HCT116 (cell line): ENCODE data around the gene FBH1.

Source experiments
- CTCF ChIP-seq, 3 experiments: fragments of 200-600 bp in 1 of 3; sonication (generic) in 1 of 3; IDR thresholded peaks in 2 of 3; conservative IDR thresholded peaks in 1 of 3; 2 replicates each; pipeline ENCODE4 v1.5.1; 2012 to 2017; ENCODE audit warnings: low read depth in 2 of 3, low read length in 2 of 3, antibody characterized with exemption in 1 of 3, borderline replicate concordance in 1 of 3, control low read depth in 1 of 3, mild to moderate bottlenecking in 1 of 3, mixed read lengths in 1 of 3, mixed run types in 1 of 3, moderate library complexity in 1 of 3; ENCODE audit not compliant: insufficient read depth in 1 of 3
- POLR2A ChIP-seq: IDR thresholded peaks from 2 replicates; pipeline ENCODE4 v1.7.0; 2011; ENCODE audit warnings: borderline replicate concordance; ENCODE audit not compliant: insufficient read depth, insufficient read length; ENCODE audit errors: extremely low read depth
- POLR2AphosphoS5 ChIP-seq: IDR thresholded peaks from 2 replicates; pipeline ENCODE4 v1.6.1; 2011; ENCODE audit warnings: mild to moderate bottlenecking, low read depth, low read length, moderate library complexity
- RAD21 ChIP-seq: IDR thresholded peaks from 2 replicates; pipeline ENCODE4 v1.6.1; 2012; ENCODE audit warnings: low read depth, mild to moderate bottlenecking
- REST ChIP-seq: IDR thresholded peaks from 2 replicates; pipeline ENCODE4 v1.6.1; 2012; ENCODE audit warnings: low read depth
- SP1 ChIP-seq: IDR thresholded peaks from 2 replicates; pipeline ENCODE4 v1.6.1; 2012; ENCODE audit warnings: low read depth
- TCF7L2 ChIP-seq: IDR thresholded peaks from 2 replicates; pipeline ENCODE4 v1.7.0; 2011; ENCODE audit warnings: borderline replicate concordance, inconsistent platforms; ENCODE audit not compliant: insufficient read depth, insufficient read length; ENCODE audit errors: extremely low read depth
- YY1 ChIP-seq: IDR thresholded peaks from 2 replicates; pipeline ENCODE4 v1.6.1; 2011; ENCODE audit warnings: low read length, low read depth, moderate library complexity, mild to moderate bottlenecking; ENCODE audit not compliant: insufficient replicate concordance; ENCODE audit errors: extremely low read depth
- ZFX ChIP-seq: fragments of 450-650 bp; IDR thresholded peaks from 2 replicates; pipeline ENCODE4 v1.6.1; 2017
- ZNF274 ChIP-seq: fragments of 200-500 bp; sonication (Bioruptor generic); IDR thresholded peaks from 2 replicates; pipeline ENCODE4 v1.6.1; 2014; ENCODE audit warnings: mild to moderate bottlenecking, low read depth, low read length, inconsistent platforms
- TF ChIP-seq, protein P1 (sequence below): IDR thresholded peaks from 2 replicates; pipeline ENCODE4 v1.6.1; 2012

DNA sequence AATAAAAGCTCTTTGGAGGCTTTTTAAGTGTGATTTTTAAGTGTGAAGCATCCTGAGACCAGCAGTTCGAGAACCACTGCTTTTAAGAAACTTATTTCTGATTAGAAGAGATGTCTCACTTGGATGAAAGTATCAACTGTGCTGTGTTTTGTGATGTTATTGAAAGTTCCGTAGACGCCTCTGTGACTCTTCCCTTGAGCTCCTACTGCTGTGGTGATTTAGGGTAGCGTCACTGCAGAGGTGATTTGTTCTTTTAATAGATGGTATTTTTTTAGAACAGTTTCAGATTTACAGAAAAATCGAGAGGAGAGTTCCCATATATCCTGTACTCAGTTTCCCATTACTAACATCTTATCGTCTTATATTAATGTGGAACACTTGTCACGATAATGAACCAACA is 29.5 kb downstream of the FBH1 start:
- TF ChIP-seq POLR2A (no peak), POLR2AphosphoS5 (no peak), CTCF (IDR thresholded peaks at IDR 0.05 in 2 of 3, conservative IDR thresholded peaks at IDR 0.05 in 1 of 3; ENCODE audit: borderline replicate concordance in 1 of 3, insufficient read depth in 1 of 3, low read depth in 2 of 3, low read length in 2 of 3) (no peak), YY1 (no peak), ZFX (no peak), REST (no peak), RAD21 (no peak), TCF7L2 (no peak), SP1 (no peak), ZNF274 (no peak)
- TF ChIP-seq, protein P1, sequence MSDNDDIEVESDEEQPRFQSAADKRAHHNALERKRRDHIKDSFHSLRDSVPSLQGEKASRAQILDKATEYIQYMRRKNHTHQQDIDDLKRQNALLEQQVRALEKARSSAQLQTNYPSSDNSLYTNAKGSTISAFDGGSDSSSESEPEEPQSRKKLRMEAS, result no peak
